OCI-LY7 (cell line): ENCODE measurements around the gene USP22. TPM values are rescaled to one million over a fixed set of nuclear protein-coding genes. Genes with fewer than 3 reads are reported as not detected.

Experiments used
- BruUV-seq: library from RNA; stranded (reverse); fragments of 400-500 nt; replicated peaks from 2 replicates; lab custom pipeline; 2021; lab: Mats Ljungman, UMichigan
- CTCF ChIA-PET: fragments of 300-600 bp; sonication (Branson Sonifier 250); formaldehyde crosslinking; loops from one replicate; lab custom pipeline; 2022; ENCODE audit warnings: antibody characterized with exemption; ENCODE audit not compliant: unreplicated experiment; lab: Charles Lee
- POLR2A ChIA-PET: fragments of 300-600 bp; sonication (Branson Sonifier 250); formaldehyde crosslinking; loops from one replicate; lab custom pipeline; 2022; ENCODE audit warnings: antibody characterized with exemption; lab: Charles Lee
- DNase-seq: peaks from one replicate; pipeline ENCODE4 v3.0.0-alpha.2; 2015; ENCODE audit warnings: low spot score
- H2AFZ ChIP-seq: fragments of 200-600 bp; sonication (generic), shearing (Covaris generic); 2 replicates; pipeline ENCODE4 v1.6.1; 2014; ENCODE audit warnings: mild to moderate bottlenecking, antibody characterized with exemption, low read length, moderate library complexity
- H3K27ac ChIP-seq: fragments of 200-600 bp; sonication (generic); 2 replicates; pipeline ENCODE4 v1.5.1; 2014; ENCODE audit warnings: mixed run types, low read depth, mild to moderate bottlenecking, moderate library complexity, low read length, inconsistent platforms; ENCODE audit not compliant: poor library complexity, severe bottlenecking
- H3K36me3 ChIP-seq: fragments of 200-600 bp; sonication (generic); 2 replicates; pipeline ENCODE4 v1.6.1; 2014; ENCODE audit warnings: mild to moderate bottlenecking, antibody characterized with exemption, low read length, moderate library complexity, mixed read lengths; ENCODE audit not compliant: insufficient read depth
- H3K4me1 ChIP-seq: fragments of 200-600 bp; sonication (generic); 2 replicates; pipeline ENCODE4 v1.5.1; 2014; ENCODE audit warnings: mild to moderate bottlenecking, low read length; ENCODE audit not compliant: insufficient read depth, poor library complexity, severe bottlenecking
- H3K4me2 ChIP-seq: fragments of 200-600 bp; sonication (generic); 2 replicates; pipeline ENCODE4 v1.6.1; 2014; ENCODE audit warnings: mild to moderate bottlenecking, low read length
- H3K4me3 ChIP-seq: fragments of 200-600 bp; sonication (generic); 2 replicates; pipeline ENCODE4 v1.5.1; 2014; ENCODE audit warnings: mild to moderate bottlenecking, low read depth, low read length; ENCODE audit not compliant: poor library complexity, severe bottlenecking
- H3K79me2 ChIP-seq: fragments of 200-600 bp; sonication (generic); 2 replicates; pipeline ENCODE4 v1.6.1; 2016; ENCODE audit warnings: low read depth, mild to moderate bottlenecking, low read length, moderate library complexity, mixed read lengths; ENCODE audit not compliant: insufficient read depth
- H3K9me2 ChIP-seq: fragments of 200-600 bp; sonication (generic); 2 replicates; pipeline ENCODE4 v1.6.1; 2016; ENCODE audit warnings: mild to moderate bottlenecking, low read length, mixed read lengths; ENCODE audit not compliant: insufficient read depth
- H3K9me3 ChIP-seq: fragments of 200-600 bp; sonication (generic); 2 replicates; pipeline ENCODE4 v1.6.1; 2014; ENCODE audit warnings: mild to moderate bottlenecking, mixed run types, low read length, mixed read lengths
- H4K20me1 ChIP-seq: fragments of 200-600 bp; sonication (generic); 2 replicates; pipeline ENCODE4 v1.6.1; 2014; ENCODE audit warnings: mild to moderate bottlenecking, antibody characterized with exemption, low read length, moderate library complexity, mixed read lengths; ENCODE audit not compliant: insufficient read depth
- CTCF ChIP-seq: fragments of 200-600 bp; sonication (generic); conservative IDR thresholded peaks from 2 replicates; pipeline ENCODE4 v1.5.1; 2014; ENCODE audit warnings: mild to moderate bottlenecking, antibody characterized with exemption, low read length, moderate library complexity, mixed read lengths
- EZH2phosphoT487 ChIP-seq: fragments of 200-600 bp; sonication (generic); IDR thresholded peaks from 2 replicates; pipeline ENCODE4 v1.6.1; 2018; ENCODE audit warnings: low read depth, borderline replicate concordance, mild to moderate bottlenecking, mixed run types, antibody characterized with exemption, low read length, moderate library complexity, mixed read lengths
- intact Hi-C: fragments of 100-400 bp; cut with micrococcal nuclease; formaldehyde crosslinking; loops from one replicate; pipeline ENCODE4 v1.10.0; 2022; ENCODE audit not compliant: unreplicated experiment
- total RNA-seq, 2 experiments: library from RNA; depleted of rRNA in 1 of 2; stranded (reverse); fragments of >200 nt in 1 of 2; shearing (Covaris generic) in 1 of 2; gene quantifications; 2 replicates each; pipeline ENCODE4 v1.2.3, GENCODE V29; 2014 to 2022

The USP22 gene
- total RNA-seq, 2 experiments from 2014 or later = 180 to 302 TPM

GRCh38 chr17:21034340-21035235 is 8.2 kb downstream of the USP22 start:
- DNase-seq = peak; percentile 76
- H4K20me1 ChIP-seq = peaks cover 83% of the 10 kb centered on the region
- H3K79me2 ChIP-seq = peaks cover 100% of the 10 kb centered on the region
- H3K4me3 ChIP-seq = peak overlapping the region; percentile 46
- peak overlapping the region; percentile 59 for H3K27ac ChIP-seq
- intact Hi-C loops = no loop called here
- no peak for TF ChIP-seq CTCF
- no peak for TF ChIP-seq EZH2phosphoT487
- H3K4me2 ChIP-seq = peak overlapping the region; percentile 63
- H3K9me3 ChIP-seq = no peaks in the 10 kb centered on the region
- BruUV-seq = no TSS peak
- CTCF ChIA-PET = interaction anchor here (1.2 to 1.5 kb wide), 2 partner anchors 9 to 18 kb away, joined by 5 to 6 read pairs; no protein-coding TSS in a partner anchor
- H3K9me2 ChIP-seq = no peaks in the 10 kb centered on the region
- peaks cover 81% of the 10 kb centered on the region for H3K4me1 ChIP-seq
- H2AFZ ChIP-seq = no peak overlapping the region
- POLR2A ChIA-PET = interaction anchor here (1.1 to 2.4 kb wide), 4 partner anchors 9 to 24 kb away, joined by 3 to 12 read pairs (median 4); partner anchors contain the start of gene USP22
- peaks cover 96% of the 10 kb centered on the region for H3K36me3 ChIP-seq

- H3K79me2 ChIP-seq = peaks cover 100% of the 10 kb centered on the region
- ChIA-PET POLR2A (interaction anchor here (0.7 to 2.4 kb wide), 3 partner anchors 10 to 66 kb away, joined by 3 to 12 read pairs (median 6); partner anchors contain the start of gene USP22), CTCF (no interaction called here)
- H3K27ac ChIP-seq = no peak overlapping the region
- H4K20me1 ChIP-seq = peaks cover 87% of the 10 kb centered on the region
- H3K4me2 ChIP-seq = no peak overlapping the region
- intact Hi-C loops = no loop called here
- no peak overlapping the region for H3K4me3 ChIP-seq
- peaks cover 96% of the 10 kb centered on the region for H3K36me3 ChIP-seq
- peaks cover 69% of the 10 kb centered on the region for H3K4me1 ChIP-seq
- no peak for DNase-seq
- no peaks in the 10 kb centered on the region for H3K9me2 ChIP-seq
- no peak overlapping the region for H2AFZ ChIP-seq
- TF ChIP-seq EZH2phosphoT487 = no peak
- no peak for TF ChIP-seq CTCF
- no peaks in the 10 kb centered on the region for H3K9me3 ChIP-seq
- no TSS peak for BruUV-seq
Observed at GRCh38 chr17:21033350-21033749, 9.5 kb downstream of the USP22 start.
